Stimulated activated naive CD8-positive, alpha-beta T cell treated with anti-CD3 and anti-CD28 coated beads, Interleukin-15, Interleukin-2, amounts not matched to agents 100 ng/mL and 50 ng/mL, for 24 hours (primary cell): ENCODE data around the gene RDH16.
"Not testable (repeated sequence)": the region's sequence is repeated elsewhere in the genome, so short reads cannot be mapped to it uniquely, and the experiment has no call there.

Source experiments
- H3K27ac Mint-ChIP-seq: one replicate; pipeline ENCODE4 v1.8.0; 2021; ENCODE audit warnings: mild to moderate bottlenecking, mixed read lengths
- H3K27me3 Mint-ChIP-seq: one replicate; pipeline ENCODE4 v1.8.0; 2021; ENCODE audit warnings: mixed read lengths
- H3K36me3 Mint-ChIP-seq: one replicate; pipeline ENCODE4 v1.8.0; 2021; ENCODE audit warnings: low read depth, mixed read lengths
- H3K4me1 Mint-ChIP-seq: one replicate; pipeline ENCODE4 v1.8.0; 2021; ENCODE audit warnings: low read depth, mixed read lengths
- H3K4me3 Mint-ChIP-seq: one replicate; pipeline ENCODE4 v1.8.0; 2021; ENCODE audit warnings: mild to moderate bottlenecking, mixed read lengths
- H3K9me3 Mint-ChIP-seq: one replicate; pipeline ENCODE4 v1.8.0; 2021; ENCODE audit warnings: mixed read lengths

Gene RDH16

GRCh38 chr12:56978397-56979138 is 21.2 kb upstream of the RDH16 start:
- H3K36me3 Mint-ChIP-seq, result no peaks in the 10 kb centered on the region
- H3K27me3 Mint-ChIP-seq, result no peaks in the 10 kb centered on the region
- no peak overlapping the region for H3K4me3 Mint-ChIP-seq
- H3K9me3 Mint-ChIP-seq, result no peaks in the 10 kb centered on the region
- no peak overlapping the region for H3K27ac Mint-ChIP-seq
- H3K4me1 Mint-ChIP-seq, result no peaks in the 10 kb centered on the region

- not testable (repeated sequence) for H3K27ac Mint-ChIP-seq, H3K27me3 Mint-ChIP-seq, H3K4me3 Mint-ChIP-seq, H3K36me3 Mint-ChIP-seq, H3K9me3 Mint-ChIP-seq, H3K4me1 Mint-ChIP-seq
Measured at GRCh38 chr12:56977361-56977760, 20.0 kb upstream of the RDH16 start.

GRCh38 chr12:56974224-56974623 is 16.8 kb upstream of the RDH16 start:
- H3K9me3 Mint-ChIP-seq, H3K27me3 Mint-ChIP-seq, H3K4me3 Mint-ChIP-seq, H3K27ac Mint-ChIP-seq, H3K4me1 Mint-ChIP-seq, H3K36me3 Mint-ChIP-seq: not testable (repeated sequence)

GRCh38 chr12:56968910-56969309 is 11.5 kb upstream of the RDH16 start:
- H3K36me3 Mint-ChIP-seq, H3K27ac Mint-ChIP-seq, H3K4me1 Mint-ChIP-seq, H3K4me3 Mint-ChIP-seq, H3K27me3 Mint-ChIP-seq, H3K9me3 Mint-ChIP-seq: not testable (repeated sequence)

GRCh38 chr12:56965997-56966642 is 8.7 kb upstream of the RDH16 start:
- H3K27ac Mint-ChIP-seq, H3K4me3 Mint-ChIP-seq, H3K36me3 Mint-ChIP-seq, H3K9me3 Mint-ChIP-seq, H3K27me3 Mint-ChIP-seq, H3K4me1 Mint-ChIP-seq: not testable (repeated sequence)

GRCh38 chr12:56965124-56965523 is 7.7 kb upstream of the RDH16 start:
- H3K27me3 Mint-ChIP-seq, H3K4me3 Mint-ChIP-seq, H3K9me3 Mint-ChIP-seq, H3K36me3 Mint-ChIP-seq, H3K27ac Mint-ChIP-seq, H3K4me1 Mint-ChIP-seq: not testable (repeated sequence)

- H3K36me3 Mint-ChIP-seq, result not testable (repeated sequence)
Measured at GRCh38 chr12:56963557-56963956, 6.1 kb upstream of the RDH16 start.

GRCh38 chr12:56962247-56962646 is 4.8 kb upstream of the RDH16 start:
- H3K9me3 Mint-ChIP-seq, H3K27me3 Mint-ChIP-seq, H3K27ac Mint-ChIP-seq, H3K36me3 Mint-ChIP-seq, H3K4me1 Mint-ChIP-seq, H3K4me3 Mint-ChIP-seq: not testable (repeated sequence)

More at GRCh38 chr12:56963557-56963956, 6.1 kb upstream of the RDH16 start:
- not testable (repeated sequence) for H3K27ac Mint-ChIP-seq, H3K4me3 Mint-ChIP-seq, H3K4me1 Mint-ChIP-seq, H3K9me3 Mint-ChIP-seq, H3K27me3 Mint-ChIP-seq

GRCh38 chr12:56958422-56958821 is 1.0 kb upstream of the RDH16 start:
- H3K27ac Mint-ChIP-seq, result no peak overlapping the region

GRCh38 chr12:56955631-56956256 is 1.7 kb downstream of the RDH16 start:
- Mint-ChIP-seq H3K4me1 (no peaks in the 10 kb centered on the region), H3K36me3 (no peaks in the 10 kb centered on the region), H3K27ac (no peak overlapping the region), H3K4me3 (no peak overlapping the region), H3K9me3 (no peaks in the 10 kb centered on the region), H3K27me3 (peaks cover under 1% of the 10 kb centered on the region)

More at GRCh38 chr12:56958422-56958821, 1.0 kb upstream of the RDH16 start:
- Mint-ChIP-seq H3K27me3 (peaks cover 3% of the 10 kb centered on the region), H3K9me3 (no peaks in the 10 kb centered on the region), H3K36me3 (no peaks in the 10 kb centered on the region), H3K4me3 (no peak overlapping the region), H3K4me1 (no peaks in the 10 kb centered on the region)

- Mint-ChIP-seq H3K27ac (no peak overlapping the region), H3K27me3 (no peaks in the 10 kb centered on the region), H3K4me1 (no peaks in the 10 kb centered on the region), H3K9me3 (no peaks in the 10 kb centered on the region), H3K36me3 (no peaks in the 10 kb centered on the region), H3K4me3 (no peak overlapping the region)
Measured at GRCh38 chr12:56954958-56955355, 2.5 kb downstream of the RDH16 start.

- no peak overlapping the region for H3K4me3 Mint-ChIP-seq
- H3K27ac Mint-ChIP-seq, result no peak overlapping the region
- H3K36me3 Mint-ChIP-seq, result no peaks in the 10 kb centered on the region
- no peaks in the 10 kb centered on the region for H3K27me3 Mint-ChIP-seq
- H3K9me3 Mint-ChIP-seq, result no peaks in the 10 kb centered on the region
- no peaks in the 10 kb centered on the region for H3K4me1 Mint-ChIP-seq
Measured at GRCh38 chr12:56954057-56954957, 3.1 kb downstream of the RDH16 start.

GRCh38 chr12:56953314-56953713 is 4.1 kb downstream of the RDH16 start:
- Mint-ChIP-seq H3K27ac (no peak overlapping the region), H3K4me1 (no peaks in the 10 kb centered on the region), H3K9me3 (no peaks in the 10 kb centered on the region), H3K4me3 (no peak overlapping the region), H3K36me3 (no peaks in the 10 kb centered on the region), H3K27me3 (no peaks in the 10 kb centered on the region)

- Mint-ChIP-seq H3K4me3 (no peak overlapping the region), H3K36me3 (no peaks in the 10 kb centered on the region), H3K27me3 (peaks cover 4% of the 10 kb centered on the region), H3K4me1 (no peaks in the 10 kb centered on the region), H3K27ac (no peak overlapping the region), H3K9me3 (peaks cover 5% of the 10 kb centered on the region)
Measured at GRCh38 chr12:56951582-56952339, 5.6 kb downstream of the RDH16 start.
